ENCODE measurements around the gene MORF4L1.

MORF4L1 gene

GRCh38 chr15:78878356-78878755 is 5.7 kb downstream of the MORF4L1 start:
- no peak for TF ChIP-seq EZH2phosphoT487 (IDR thresholded peaks at IDR 0.05; ENCODE audit: borderline replicate concordance, low read length)
- TF ChIP-seq CTCF (IDR thresholded peaks at IDR 0.05; ENCODE audit: low read depth, low read length, poor library complexity, severe bottlenecking) = no peak
- Histone ChIP-seq H3F3A (ENCODE audit: control insufficient read depth, insufficient read depth) (peaks cover 11% of the 10 kb centered on the region), H3K27ac (ENCODE audit: low read depth, low read length) (no peak overlapping the region)

GRCh38 chr15:78879517-78880241 is 7.0 kb downstream of the MORF4L1 start:
- Histone ChIP-seq H3K9me2 (replicated peaks; ENCODE audit: control insufficient read depth, low read length) (no peaks in the 10 kb centered on the region), H4K20me1 (ENCODE audit: control insufficient read depth, insufficient read depth, low read depth, low read length) (peaks cover 56% of the 10 kb centered on the region), H3K36me3 (ENCODE audit: control insufficient read depth, low read length) (peaks cover 86% of the 10 kb centered on the region), H3K9me3 (ENCODE audit: control insufficient read depth, insufficient read depth, low read length) (no peaks in the 10 kb centered on the region), H3K27ac (ENCODE audit: low read depth, low read length) (no peak overlapping the region), H3K4me2 (ENCODE audit: low read length) (no peak overlapping the region), H3K4me1 (ENCODE audit: control insufficient read depth, low read length) (peaks cover 50% of the 10 kb centered on the region), H3K79me2 (ENCODE audit: control insufficient read depth, low read length) (peaks cover 100% of the 10 kb centered on the region), H3F3A (ENCODE audit: control insufficient read depth, insufficient read depth) (peaks cover 6% of the 10 kb centered on the region; the same call in 1 of the 2 replicates), H3K27me3 (ENCODE audit: control insufficient read depth, low read length) (no peaks in the 10 kb centered on the region), H3K4me3 (ENCODE audit: low read length) (no peak overlapping the region)
- TF ChIP-seq EZH2phosphoT487 (IDR thresholded peaks at IDR 0.05; ENCODE audit: borderline replicate concordance, low read length) (no peak), CTCF (IDR thresholded peaks at IDR 0.05; ENCODE audit: low read depth, low read length, poor library complexity, severe bottlenecking) (no peak)

More at GRCh38 chr15:78878356-78878755, 5.7 kb downstream of the MORF4L1 start:
- Histone ChIP-seq H3K9me2 (replicated peaks; ENCODE audit: control insufficient read depth, low read length) (no peaks in the 10 kb centered on the region), H3K27me3 (ENCODE audit: control insufficient read depth, low read length) (no peaks in the 10 kb centered on the region), H4K20me1 (ENCODE audit: control insufficient read depth, insufficient read depth, low read depth, low read length) (peaks cover 62% of the 10 kb centered on the region), H3K36me3 (ENCODE audit: control insufficient read depth, low read length) (peaks cover 78% of the 10 kb centered on the region), H3K4me3 (ENCODE audit: low read length) (peak overlapping the region; percentile 80), H3K4me2 (ENCODE audit: low read length) (peak overlapping the region; percentile 98), H3K9me3 (ENCODE audit: control insufficient read depth, insufficient read depth, low read length) (no peaks in the 10 kb centered on the region), H3K79me2 (ENCODE audit: control insufficient read depth, low read length) (peaks cover 100% of the 10 kb centered on the region), H3K4me1 (ENCODE audit: control insufficient read depth, low read length) (peaks cover 51% of the 10 kb centered on the region)

- Histone ChIP-seq H3K4me2 (ENCODE audit: low read length) (no peak overlapping the region), H3K4me3 (ENCODE audit: low read length) (no peak overlapping the region), H3K9me2 (replicated peaks; ENCODE audit: control insufficient read depth, low read length) (no peaks in the 10 kb centered on the region), H3K27ac (ENCODE audit: low read depth, low read length) (no peak overlapping the region), H3K4me1 (ENCODE audit: control insufficient read depth, low read length) (peaks cover 45% of the 10 kb centered on the region), H3K9me3 (ENCODE audit: control insufficient read depth, insufficient read depth, low read length) (no peaks in the 10 kb centered on the region), H3F3A (ENCODE audit: control insufficient read depth, insufficient read depth) (peaks cover 9% of the 10 kb centered on the region; the same call in 1 of the 2 replicates), H4K20me1 (ENCODE audit: control insufficient read depth, insufficient read depth, low read depth, low read length) (peaks cover 56% of the 10 kb centered on the region), H3K36me3 (ENCODE audit: control insufficient read depth, low read length) (peaks cover 87% of the 10 kb centered on the region), H3K79me2 (ENCODE audit: control insufficient read depth, low read length) (peaks cover 100% of the 10 kb centered on the region), H3K27me3 (ENCODE audit: control insufficient read depth, low read length) (no peaks in the 10 kb centered on the region)
- TF ChIP-seq CTCF (IDR thresholded peaks at IDR 0.05; ENCODE audit: low read depth, low read length, poor library complexity, severe bottlenecking) (no peak), EZH2phosphoT487 (IDR thresholded peaks at IDR 0.05; ENCODE audit: borderline replicate concordance, low read length) (no peak)
These were observed 7.5 kb downstream of the MORF4L1 start for GRCh38 chr15:78880242-78880533.
